ENCODE results near the gene VPS9D1.
A peak's percentile ranks its signal among the peaks of the same experiment; 100 is the strongest.
"Not testable (repeated sequence)": the region's sequence is repeated elsewhere in the genome, so short reads cannot be mapped to it uniquely, and the experiment has no call there.

VPS9D1 gene

DNA sequence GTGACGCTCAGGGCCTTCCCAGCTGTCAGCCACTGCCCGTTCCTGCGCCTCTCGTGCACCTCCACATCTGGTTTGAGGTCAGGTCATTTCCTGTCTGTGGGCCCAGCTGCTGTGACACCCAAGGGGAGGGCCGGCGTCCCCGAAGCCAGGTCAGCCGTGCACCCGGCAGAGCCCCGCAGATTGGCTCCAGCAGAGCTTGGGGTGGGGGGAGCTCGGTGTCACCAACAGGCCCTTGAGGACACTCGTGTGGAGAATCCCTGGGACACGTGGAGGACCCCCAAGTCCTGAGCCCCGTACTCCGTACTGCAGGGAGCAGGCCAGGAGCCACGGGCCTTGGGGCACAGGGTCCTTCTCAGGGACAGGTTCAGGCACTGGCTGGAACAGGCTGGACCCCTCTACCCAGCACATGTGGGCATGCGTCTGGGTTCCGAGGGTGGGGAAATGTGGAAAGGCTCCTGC is 24.0 kb downstream of the VPS9D1 start:
- DNase-seq (ENCODE audit: low read depth): no peak
- no peak overlapping the region for H3K4me3 ChIP-seq (ENCODE audit: low read depth, low read length)

DNA sequence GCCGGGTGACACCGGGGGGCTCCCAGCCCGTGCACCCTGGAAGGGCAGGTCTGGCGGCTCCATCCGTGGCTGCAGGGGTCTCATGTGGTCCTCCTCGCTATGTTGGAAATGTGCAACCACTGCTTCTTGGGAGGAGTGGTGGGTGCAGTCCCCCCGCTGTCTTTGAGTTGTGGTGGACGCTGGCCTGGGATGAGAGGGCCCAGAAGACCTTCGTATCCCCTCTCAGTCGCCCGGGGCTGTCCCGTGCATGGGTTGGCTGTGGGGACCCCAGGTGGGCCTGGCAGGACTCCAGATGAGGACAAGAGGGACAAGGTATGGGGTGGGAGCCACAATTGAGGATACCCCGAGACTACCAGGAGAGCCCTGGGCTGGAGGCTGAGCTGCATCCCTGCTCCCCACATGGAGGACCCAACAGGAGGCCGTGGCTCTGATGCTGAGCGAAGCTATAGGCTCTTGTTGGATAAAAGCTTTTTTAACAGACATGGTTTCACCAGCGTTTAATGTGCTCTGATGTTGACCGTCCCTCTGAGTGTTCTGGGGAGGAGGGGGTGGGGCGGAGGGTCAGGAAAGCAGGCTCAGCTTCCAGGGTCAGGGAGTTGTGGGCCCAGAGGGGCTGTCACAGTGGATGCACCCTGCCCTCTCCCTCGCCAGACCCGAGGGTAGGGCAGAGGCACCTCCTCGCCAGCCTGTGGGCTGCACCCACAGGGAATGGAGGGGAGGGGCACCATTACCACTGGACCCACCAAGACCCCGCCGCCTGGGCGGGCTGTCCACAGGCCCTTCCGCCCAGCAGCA is 24.6 kb downstream of the VPS9D1 start:
- no peak for DNase-seq (ENCODE audit: low read depth)
- H3K4me3 ChIP-seq (ENCODE audit: low read depth, low read length): no peak overlapping the region

DNA sequence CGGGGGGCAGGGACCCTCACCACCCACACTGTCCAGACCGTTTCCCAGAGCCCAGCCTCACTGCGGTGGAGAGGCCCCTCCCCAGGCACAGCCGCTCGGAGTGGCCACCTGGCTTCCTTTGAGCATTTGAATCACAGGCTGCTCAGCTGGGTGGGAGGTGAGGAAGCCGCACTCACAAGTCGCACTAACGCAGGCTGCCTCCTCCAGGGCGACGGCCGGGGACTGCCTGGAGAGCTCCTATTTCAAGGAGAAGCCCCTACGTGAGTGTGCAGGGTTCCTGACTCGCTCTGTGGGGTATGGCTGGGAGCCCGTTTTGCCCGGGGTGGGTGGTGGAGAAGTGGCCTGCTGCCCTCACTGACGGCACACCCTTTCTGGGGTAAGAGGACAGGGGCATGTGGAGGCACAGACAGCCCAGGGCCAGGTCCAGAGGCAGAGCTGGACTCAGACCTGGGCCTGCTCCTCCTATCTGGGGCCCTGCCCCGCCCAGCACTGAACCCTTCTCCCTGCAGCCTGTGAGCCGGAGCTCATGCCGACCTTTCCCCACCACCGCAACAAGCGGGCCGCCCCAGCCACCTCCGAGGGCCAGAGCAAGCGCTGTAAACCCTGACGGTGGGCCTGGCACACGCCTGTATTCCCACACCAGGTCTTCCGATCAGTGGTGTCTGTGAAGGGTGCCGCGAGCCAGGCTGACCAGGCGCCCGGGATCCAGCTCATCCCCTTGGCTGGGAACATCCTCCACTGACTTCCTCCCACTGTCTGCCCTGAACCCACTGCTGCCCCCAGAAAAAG is 25.4 kb downstream of the VPS9D1 start:
- no peak for DNase-seq (ENCODE audit: low read depth)
- no peak overlapping the region for H3K4me3 ChIP-seq (ENCODE audit: low read depth, low read length)

DNA sequence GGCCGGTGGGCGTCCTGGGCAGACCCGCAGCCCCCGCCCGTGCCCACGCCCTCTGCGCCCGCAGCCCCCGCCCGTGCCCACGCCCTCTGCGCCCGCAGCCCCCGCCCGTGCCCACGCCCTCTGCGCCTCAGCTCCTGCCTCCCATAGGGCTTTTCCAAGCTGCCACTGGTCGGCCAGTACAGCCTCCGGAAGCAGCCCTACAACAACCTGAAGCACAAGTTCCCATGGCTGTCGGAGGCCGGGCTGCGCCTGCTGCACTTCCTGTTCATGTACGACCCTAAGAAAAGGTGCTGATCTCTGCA is 26.0 kb downstream of the VPS9D1 start:
- DNase-seq (ENCODE audit: low read depth); H3K4me3 ChIP-seq (ENCODE audit: low read depth, low read length): not testable (repeated sequence)

DNA sequence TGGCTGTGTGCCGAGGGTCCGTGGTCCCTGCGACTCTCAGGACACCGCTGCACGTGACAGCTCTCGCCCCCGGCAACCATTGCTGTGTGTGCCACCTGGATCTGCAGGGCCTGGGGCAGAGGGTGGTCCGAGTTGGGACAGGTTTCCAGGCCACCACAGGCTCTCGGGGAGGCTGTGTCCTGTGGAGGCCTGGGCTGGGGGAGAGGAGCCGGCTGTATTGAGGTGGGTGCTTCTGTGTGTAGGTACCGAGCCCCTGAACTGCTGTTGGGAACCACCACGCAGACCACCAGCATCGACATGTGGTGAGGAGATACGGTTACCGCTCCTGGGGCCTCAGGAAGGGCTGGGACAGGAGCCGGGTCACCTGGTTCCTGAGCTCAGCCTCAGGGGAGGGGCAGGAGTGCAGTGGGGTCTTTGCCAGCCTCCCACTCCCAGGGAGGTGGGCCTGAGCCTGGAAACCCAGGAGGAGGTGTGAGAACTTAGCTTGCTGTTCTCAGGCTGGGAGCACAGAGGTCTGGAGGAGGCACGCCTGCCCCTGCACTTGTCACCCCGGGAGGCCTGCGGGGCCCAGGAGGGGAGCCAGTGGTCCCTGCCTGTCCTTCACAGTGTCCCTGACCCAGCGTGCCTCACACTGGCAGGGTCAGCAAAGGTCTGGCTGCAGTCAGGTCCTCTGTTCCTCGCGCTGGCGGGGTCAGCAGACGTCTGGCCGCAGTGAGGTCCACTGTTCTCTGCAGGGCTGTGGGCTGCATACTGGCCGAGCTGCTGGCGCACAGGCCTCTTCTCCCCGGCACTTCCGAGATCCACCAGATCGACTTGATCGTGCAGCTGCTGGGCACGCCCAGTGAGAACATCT is 26.5 kb downstream of the VPS9D1 start:
- no peak overlapping the region for H3K4me3 ChIP-seq (ENCODE audit: low read depth, low read length)
- no peak for DNase-seq (ENCODE audit: low read depth)

DNA sequence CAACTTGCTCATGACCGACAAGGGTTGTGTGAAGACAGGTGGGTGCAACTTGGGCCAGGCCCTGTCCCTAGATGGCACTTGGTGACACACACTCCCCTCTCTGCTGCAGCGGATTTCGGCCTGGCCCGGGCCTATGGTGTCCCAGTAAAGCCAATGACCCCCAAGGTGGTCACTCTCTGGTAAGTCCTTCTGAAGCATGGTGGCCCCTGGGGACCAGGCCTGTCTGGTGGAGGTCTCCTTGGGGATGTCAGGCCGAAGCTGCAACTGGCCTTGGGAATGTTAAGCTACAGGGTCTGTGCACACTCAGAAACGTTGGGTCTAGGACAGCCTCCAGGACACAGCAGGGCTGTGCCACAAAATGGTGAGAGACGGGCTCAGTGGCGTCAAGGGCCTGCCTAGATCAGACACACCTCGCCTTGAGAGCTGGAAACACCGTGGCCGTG is 27.4 kb downstream of the VPS9D1 start:
- no peak for DNase-seq (ENCODE audit: low read depth)

DNA sequence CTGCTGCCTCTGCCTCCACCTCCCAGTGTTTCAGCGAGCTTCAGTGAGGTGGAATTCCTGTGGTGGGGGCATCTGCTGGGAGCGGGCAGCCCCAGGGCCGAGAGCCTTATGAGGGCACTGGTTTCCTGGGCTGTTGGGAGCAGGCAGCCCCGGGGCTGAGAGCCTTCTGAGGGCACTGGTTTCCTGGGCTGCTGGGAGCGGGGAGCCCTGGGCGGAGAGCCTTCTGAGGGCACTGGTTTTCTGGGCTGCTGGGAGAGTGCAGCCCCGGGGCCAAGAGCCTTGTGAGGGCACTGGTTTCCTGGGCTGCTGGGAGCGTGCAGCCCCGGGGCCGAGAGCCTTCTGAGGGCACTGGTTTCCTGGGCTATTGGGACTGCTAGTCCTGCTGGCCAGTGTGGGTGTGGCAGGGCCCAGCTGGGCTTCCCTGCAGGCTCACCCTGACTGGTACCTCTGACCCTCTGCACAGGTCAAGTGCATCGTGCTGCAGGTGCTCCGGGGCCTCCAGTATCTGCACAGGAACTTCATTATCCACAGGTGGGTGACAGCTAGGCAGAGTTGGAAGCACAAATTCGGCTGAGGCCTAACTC is 28.6 kb downstream of the VPS9D1 start:
- no peak overlapping the region for H3K4me3 ChIP-seq (ENCODE audit: low read depth, low read length)
- no peak for DNase-seq (ENCODE audit: low read depth)

More for the DNA sequence above, 27.4 kb downstream of the VPS9D1 start:
- no peak overlapping the region for H3K4me3 ChIP-seq (ENCODE audit: low read depth, low read length)

DNA sequence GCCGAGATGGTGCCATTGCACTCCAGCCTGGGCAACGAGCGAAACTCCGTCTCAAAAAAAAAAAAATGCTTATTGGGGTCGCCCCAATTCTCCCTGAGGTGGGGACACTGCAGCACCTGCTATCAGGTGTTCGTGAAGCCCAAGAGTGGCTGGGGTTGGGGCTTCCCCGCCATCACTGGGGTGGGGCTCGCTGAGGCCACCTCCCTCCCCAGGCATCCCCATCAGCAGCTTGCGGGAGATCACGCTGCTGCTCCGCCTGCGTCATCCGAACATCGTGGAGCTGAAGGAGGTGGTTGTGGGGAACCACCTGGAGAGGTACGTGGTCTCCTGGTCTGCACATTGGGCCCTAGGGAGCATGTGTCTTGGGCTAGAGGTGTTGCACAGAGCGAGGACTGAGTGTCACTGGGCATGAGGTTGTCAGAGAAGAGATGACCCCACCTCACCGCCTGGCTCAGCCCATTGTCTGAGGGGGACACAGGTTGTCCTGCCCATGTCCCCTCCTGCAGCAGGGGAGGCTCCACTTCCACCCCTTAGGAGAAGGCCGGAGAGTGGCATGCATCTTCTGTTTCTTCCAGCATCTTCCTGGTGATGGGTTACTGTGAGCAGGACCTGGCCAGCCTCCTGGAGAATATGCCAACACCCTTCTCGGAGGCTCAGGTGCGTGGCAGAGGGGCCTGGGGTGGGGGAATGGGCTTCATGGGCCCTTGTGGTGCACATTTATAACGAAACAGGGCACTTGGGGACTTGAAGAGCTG is 29.3 kb downstream of the VPS9D1 start:
- H3K4me3 ChIP-seq (ENCODE audit: low read depth, low read length): no peak overlapping the region

DNA sequence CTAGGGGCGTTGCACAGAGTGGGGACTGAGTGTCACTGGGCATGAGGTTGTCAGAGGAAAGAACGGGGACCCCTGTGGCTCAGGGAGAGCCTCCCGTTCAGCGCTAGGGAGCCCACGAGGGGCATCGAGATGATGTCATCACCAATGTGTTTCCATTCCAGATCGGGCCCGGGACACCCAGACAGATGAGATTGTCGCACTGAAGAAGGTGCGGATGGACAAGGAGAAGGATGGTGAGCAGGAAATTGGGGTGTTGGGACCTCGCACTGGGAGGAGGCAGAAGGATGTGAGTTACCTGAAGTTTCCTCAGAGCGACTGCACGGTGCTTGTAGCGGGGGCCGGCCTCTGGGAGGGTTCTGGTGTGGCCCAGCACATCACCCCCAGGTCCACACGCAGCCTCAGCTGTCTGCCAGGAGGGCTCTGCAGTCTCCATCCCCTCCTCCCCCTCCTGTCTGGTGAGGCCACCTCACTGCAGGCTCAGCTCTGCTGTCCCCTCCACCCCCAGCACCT is 30.3 kb downstream of the VPS9D1 start:
- DNase-seq (ENCODE audit: low read depth): no peak
- H3K4me3 ChIP-seq (ENCODE audit: low read depth, low read length): no peak overlapping the region

More for the DNA sequence above, 29.3 kb downstream of the VPS9D1 start:
- DNase-seq (ENCODE audit: low read depth): no peak

DNA sequence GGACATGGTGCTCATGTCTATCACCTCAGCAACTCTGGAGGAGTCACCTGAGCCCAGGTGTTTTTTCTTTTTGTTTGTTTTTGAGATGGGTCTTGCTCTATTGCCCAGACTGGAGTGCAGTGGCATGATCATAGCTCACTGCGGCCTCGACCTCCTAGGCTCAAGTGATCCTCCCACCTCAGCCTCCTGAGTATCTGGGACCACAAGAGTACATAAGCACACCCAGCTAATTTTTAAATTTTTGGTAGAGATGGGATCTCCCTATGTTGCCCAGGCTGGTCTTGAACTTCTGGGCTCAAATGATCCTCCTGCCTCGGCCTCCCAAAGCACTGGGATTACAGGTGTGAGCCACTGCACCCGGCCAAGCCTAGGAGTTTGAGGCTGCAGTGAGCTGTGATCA is 31.1 kb downstream of the VPS9D1 start:
- not testable (repeated sequence) for H3K4me3 ChIP-seq (ENCODE audit: low read depth, low read length); DNase-seq (ENCODE audit: low read depth)

DNA sequence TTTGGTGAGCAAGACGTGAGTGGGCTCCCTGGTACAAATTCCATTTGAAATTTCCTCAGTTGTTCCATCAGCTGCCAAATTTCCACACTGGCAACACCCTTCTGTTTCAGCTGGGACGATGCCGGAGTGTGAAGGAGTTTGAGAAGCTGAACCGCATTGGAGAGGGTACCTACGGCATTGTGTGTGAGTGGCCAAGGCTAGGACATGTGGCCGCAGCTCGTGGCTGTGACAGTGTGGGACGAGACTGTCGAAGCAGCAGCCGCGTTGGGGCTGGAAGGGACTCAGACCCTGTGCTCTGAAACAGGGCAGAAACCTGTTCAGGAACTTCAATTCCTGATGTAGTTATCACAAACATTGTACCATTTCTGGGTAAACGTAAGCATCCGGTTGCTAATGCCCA is 31.6 kb downstream of the VPS9D1 start:
- no peak for DNase-seq (ENCODE audit: low read depth)
- no peak overlapping the region for H3K4me3 ChIP-seq (ENCODE audit: low read depth, low read length)

DNA sequence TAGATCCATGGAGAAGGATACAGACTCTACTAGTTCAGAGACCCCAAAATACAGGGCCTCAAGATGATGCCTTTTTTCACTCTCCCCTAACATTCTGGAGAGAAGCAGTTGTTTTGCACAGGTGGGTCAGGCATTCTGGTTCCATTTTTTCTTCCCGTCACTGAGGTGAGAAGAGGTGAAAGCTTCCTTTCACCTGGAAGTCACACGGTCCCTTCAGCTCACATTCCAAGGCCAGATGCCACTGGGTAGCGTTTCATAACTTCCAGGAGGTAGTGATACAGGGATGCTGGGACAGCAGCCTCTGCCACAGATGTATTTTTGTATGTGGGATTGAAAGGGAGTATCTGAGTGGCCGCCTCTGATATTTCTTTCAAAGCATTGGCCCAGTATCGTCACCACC is 32.3 kb downstream of the VPS9D1 start:
- H3K4me3 ChIP-seq (ENCODE audit: low read depth, low read length): no peak overlapping the region

DNA sequence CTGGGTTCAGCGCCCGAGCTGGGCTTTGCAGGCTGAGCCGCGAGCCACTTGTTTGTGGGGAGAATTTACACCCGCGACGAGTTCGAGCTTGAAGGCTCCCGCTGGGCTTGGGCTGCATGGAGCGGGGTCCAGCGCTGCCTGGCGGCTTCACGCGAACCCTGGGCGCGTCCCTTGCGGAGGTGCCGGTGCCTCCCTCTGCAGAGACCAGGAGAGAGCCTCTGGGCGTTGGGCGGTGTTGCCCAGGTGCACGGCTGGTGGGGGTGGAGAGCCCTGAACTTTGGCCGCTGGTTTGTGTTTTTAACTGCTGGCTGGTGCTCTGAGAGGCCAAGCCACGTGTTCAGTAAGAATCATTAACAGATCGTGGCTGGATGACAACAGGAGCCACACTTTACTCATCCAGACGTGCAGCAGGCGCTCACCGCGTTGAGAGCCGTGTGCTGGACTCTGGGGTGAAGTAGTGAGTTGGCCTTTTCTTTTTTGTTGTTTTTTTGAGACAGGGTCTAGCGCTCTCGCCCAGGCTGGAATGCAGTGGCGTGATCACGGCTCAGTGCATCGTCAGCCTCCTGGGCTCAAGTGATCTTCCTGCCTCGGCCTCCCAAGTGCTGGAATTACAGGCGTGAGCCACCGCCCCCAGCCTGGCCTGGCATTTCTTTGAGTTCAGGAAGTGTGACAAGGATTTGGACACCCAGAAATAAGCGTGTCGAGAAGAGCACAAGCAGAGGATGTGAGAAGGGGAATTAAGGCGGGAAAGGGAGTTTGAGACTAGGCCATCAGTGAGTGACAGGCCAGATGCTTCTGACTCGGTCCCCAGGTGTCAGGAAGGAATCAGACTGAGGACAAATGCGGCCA is 33.4 kb downstream of the VPS9D1 start:
- H3K4me3 ChIP-seq (ENCODE audit: low read depth, low read length): peak overlapping the region; percentile 82
- DNase-seq (ENCODE audit: low read depth): no peak

More for the DNA sequence above, 32.3 kb downstream of the VPS9D1 start:
- DNase-seq (ENCODE audit: low read depth): no peak

DNA sequence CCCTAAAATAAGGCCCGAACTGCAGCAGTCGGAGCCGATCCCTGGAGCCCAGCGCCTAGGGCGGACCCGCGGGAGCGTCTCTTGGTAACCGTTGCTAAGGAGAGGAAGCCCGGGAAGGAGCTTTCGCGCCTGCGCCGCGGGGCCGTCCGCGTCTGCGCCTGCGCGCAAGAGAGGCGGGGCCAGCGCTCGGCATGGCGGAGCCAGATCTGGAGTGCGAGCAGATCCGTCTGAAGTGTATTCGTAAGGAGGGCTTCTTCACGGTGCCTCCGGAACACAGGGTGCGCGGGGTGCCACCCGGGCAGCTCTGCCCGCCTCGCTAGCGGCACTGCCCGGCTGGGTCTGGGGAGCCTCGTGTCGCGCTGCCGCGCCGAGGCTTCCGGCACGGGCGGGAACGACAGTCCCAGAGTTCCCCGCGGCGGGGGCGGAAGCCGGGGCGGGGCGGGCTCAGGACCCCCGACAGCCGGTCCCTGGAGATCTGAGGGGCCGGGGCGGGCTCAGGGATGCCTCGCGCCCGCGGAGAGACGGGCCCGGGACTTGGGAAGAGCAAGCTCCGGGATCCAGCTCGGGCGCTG is 34.1 kb downstream of the VPS9D1 start, which contains the start of gene CDK10:
Gene CDK10, plus strand, starts transcription at position 170 of the 572 bp plus-strand sequence. Its CDS starts 22 bp downstream, at position 192.
- DNase-seq (ENCODE audit: low read depth): no peak
- peak within 1 kb of the TSS; percentile 82 for H3K4me3 ChIP-seq (ENCODE audit: low read depth, low read length)

DNA sequence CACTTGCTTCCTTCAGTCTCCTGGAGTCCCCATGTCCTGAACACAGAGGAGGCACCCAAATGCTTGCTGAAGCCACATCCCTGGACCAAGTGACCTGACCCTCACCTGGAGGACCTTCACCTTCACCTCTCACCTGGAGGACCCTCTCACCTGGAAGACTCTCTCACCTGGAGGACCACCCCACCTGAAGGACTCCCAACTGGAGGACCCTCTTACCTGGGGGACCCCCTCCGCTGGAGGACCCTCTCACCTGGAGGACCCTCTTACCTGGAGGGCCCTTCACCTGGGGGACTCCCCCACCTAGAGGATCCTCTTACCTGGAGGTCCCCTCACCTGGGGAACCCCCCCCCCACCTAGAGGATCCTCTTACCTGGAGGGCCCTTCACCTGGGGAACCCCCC is 34.8 kb downstream of the VPS9D1 start:
- H3K4me3 ChIP-seq (ENCODE audit: low read depth, low read length): no peak overlapping the region
- no peak for DNase-seq (ENCODE audit: low read depth)

DNA sequence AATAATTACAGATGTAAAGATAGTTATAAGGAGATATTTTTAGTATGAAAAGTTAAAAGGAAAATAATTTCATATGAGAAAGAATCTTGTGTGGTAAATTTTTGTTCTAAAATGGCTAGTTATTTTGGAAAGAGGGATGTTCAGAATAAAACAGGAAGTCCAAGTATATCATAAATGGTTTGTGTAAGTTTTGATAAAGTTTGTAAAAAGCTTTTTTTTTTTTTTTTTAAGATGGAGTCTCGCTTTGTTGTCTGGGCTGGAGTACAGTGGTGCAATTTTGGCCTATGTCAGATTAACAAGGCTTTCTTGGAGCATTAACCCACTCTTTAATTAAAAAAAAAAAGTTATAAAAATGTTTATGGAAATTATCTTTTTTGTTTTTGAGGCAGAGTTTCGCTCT is 42.4 kb downstream of the VPS9D1 start:
- no peak for DNase-seq (ENCODE audit: low read depth)
- no peak overlapping the region for H3K4me3 ChIP-seq (ENCODE audit: low read depth, low read length)

DNA sequence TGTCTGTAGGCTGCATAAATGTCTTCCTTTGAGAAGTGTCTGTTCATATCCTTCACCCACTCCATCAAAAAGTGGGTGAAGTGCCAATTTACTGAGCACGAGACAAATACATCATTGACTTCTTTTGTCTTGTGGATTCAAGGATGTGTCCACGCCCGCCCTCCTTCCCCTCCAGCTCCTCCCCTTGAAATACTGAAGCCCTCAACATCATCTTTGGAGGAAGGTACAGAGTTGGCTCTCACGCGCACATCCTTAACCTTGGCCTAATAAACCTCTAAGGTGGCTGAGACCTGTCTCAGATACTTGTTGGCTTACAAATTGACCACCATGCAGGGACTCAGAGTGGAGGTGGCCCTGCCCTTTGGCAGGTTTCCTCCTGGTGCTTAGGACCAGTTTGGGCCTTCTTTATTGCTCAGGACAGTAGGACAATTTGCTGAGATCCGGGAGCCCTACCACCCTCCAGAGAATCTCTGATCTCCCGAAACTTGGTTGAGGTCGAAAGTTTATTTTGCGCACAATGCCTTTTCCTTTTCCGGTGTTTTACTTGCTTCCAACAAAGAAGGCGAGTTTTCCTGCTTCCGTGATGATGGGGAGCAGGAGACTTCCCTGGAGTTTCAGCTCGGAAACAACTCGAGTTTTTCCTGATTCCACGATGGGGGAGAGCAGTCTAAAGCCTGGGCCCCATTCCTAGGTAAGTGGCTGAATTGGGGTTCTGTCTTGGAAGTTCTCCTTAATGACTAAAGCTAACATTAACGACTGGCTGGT is 48.3 kb downstream of the VPS9D1 start:
- DNase-seq (ENCODE audit: low read depth): no peak

More for the DNA sequence above, 48.3 kb downstream of the VPS9D1 start:
- H3K4me3 ChIP-seq (ENCODE audit: low read depth, low read length): no peak overlapping the region

All from skeletal muscle cell (primary cell).